Activated T-helper 2 cell treated with anti-CD3 and anti-CD28 coated beads, Interferon-gamma antibody, Interleukin-2, Interleukin-4, amounts not matched to agents 10 μg/mL and 5 μg/mL and 100 μg/mL, durations not matched to agents 14 hours and 24 hours and 36 hours (primary cell): ENCODE measurements around the gene PLEKHA5. TPM values are rescaled to one million over a fixed set of nuclear protein-coding genes. Genes with fewer than 3 reads are reported as not detected.
"Not testable (repeated sequence)": the region's sequence is repeated elsewhere in the genome, so short reads cannot be mapped to it uniquely, and the experiment has no call there.

ENCODE experiments used
- DNase-seq: peaks from one replicate; pipeline ENCODE4 v3.0.0; 2021; ENCODE audit warnings: low spot score
- H3K27ac Mint-ChIP-seq: one replicate; pipeline ENCODE4 v1.8.0; 2021; ENCODE audit warnings: mixed read lengths
- H3K27me3 Mint-ChIP-seq: one replicate; pipeline ENCODE4 v1.8.0; 2021; ENCODE audit warnings: low read depth, mixed read lengths
- H3K36me3 Mint-ChIP-seq: one replicate; pipeline ENCODE4 v1.8.0; 2021; ENCODE audit warnings: low read depth, mixed read lengths
- H3K4me1 Mint-ChIP-seq: one replicate; pipeline ENCODE4 v1.8.0; 2021; ENCODE audit warnings: low read depth, mixed read lengths
- H3K4me3 Mint-ChIP-seq: one replicate; pipeline ENCODE4 v1.8.0; 2021; ENCODE audit warnings: low read depth, mild to moderate bottlenecking, moderate library complexity, mixed read lengths
- H3K9me3 Mint-ChIP-seq: one replicate; pipeline ENCODE4 v1.8.0; 2021; ENCODE audit warnings: mixed read lengths
- intact Hi-C: fragments of 100-400 bp; cut with micrococcal nuclease; formaldehyde crosslinking; loops from one replicate; pipeline ENCODE4 v1.15.1; 2023
- total RNA-seq: library from RNA; stranded (reverse); gene quantifications from 2 replicates; pipeline ENCODE4 v1.2.3, GENCODE V29; 2022

The PLEKHA5 gene
- total RNA-seq, 1 donor from 2014 or later, result 3.2 TPM

DNA sequence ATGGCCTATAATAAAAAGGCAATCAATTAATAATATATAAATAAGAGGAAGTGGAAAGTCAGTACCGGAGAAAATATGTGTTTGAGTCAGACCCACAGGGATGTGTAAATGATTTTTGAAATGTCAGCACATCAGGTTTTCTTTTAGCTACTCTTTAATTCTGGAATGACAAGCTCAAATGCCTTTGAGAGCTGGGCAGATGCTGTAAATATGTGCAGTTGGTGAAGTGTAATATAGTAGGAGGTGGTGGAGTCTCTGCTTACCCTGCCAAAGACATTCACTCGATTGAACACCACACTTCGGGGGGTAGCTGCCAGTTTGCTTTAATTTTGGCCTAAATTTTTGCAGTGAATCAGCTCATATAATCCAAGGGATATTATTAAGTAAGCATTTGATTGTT, 93.0 kb downstream of the PLEKHA5 start:
- Mint-ChIP-seq H3K36me3 (no peaks in the 10 kb centered on the region), H3K27me3 (peaks cover 3% of the 10 kb centered on the region), H3K4me1 (peaks cover 1% of the 10 kb centered on the region), H3K9me3 (no peaks in the 10 kb centered on the region), H3K4me3 (no peak overlapping the region), H3K27ac (no peak overlapping the region)
- intact Hi-C loops, result no loop called here
- DNase-seq, result no peak

DNA sequence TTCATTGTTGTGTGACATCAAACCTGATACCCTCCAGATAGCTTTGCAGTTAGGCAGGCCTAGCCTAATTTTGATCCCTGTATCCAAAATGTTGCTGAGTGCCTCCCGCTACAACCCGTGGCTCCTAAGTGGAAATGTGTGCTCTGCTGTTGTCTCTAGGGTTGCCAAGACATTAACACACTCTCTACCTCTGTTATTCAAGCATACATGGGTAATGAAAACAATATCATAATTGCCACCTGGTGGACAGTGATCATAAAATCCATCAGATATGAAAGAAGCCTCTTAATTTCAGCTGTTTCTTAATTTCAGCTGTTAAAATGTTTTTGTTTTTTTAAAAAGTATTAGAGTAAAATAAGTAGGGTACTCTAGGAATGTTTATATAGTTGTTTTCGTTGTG, 93.5 kb downstream of the PLEKHA5 start:
- H3K4me1 Mint-ChIP-seq, result peaks cover 1% of the 10 kb centered on the region

DNA sequence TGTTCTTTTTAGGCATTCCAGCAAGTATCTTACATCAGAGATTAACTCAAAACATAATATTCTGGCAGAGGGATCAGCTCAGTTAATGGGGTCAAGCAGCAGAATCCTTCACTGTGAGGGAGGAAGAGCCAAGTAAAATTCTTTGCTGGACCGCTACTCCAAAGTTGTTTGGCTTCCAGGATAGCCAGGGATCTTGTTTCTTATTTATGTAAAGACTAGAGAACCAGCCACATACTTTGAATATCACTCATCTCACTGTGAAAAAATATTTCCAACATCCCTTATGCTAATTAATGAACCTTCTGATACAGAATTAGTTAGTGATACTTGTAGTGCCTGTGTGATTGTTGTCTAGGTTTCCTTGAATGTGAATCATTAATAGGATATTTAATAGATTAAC, 94.2 kb downstream of the PLEKHA5 start:
- Mint-ChIP-seq H3K9me3 (no peaks in the 10 kb centered on the region), H3K4me1 (peaks cover 1% of the 10 kb centered on the region), H3K36me3 (no peaks in the 10 kb centered on the region), H3K4me3 (no peak overlapping the region), H3K27me3 (peaks cover 3% of the 10 kb centered on the region), H3K27ac (no peak overlapping the region)
- intact Hi-C loops, result no loop called here
- no peak for DNase-seq

More for the DNA sequence above, 93.5 kb downstream of the PLEKHA5 start:
- no peaks in the 10 kb centered on the region for H3K36me3 Mint-ChIP-seq
- no peaks in the 10 kb centered on the region for H3K9me3 Mint-ChIP-seq
- H3K4me3 Mint-ChIP-seq, result no peak overlapping the region
- no peak for DNase-seq
- H3K27ac Mint-ChIP-seq, result no peak overlapping the region
- intact Hi-C loops, result no loop called here
- peaks cover 3% of the 10 kb centered on the region for H3K27me3 Mint-ChIP-seq

DNA sequence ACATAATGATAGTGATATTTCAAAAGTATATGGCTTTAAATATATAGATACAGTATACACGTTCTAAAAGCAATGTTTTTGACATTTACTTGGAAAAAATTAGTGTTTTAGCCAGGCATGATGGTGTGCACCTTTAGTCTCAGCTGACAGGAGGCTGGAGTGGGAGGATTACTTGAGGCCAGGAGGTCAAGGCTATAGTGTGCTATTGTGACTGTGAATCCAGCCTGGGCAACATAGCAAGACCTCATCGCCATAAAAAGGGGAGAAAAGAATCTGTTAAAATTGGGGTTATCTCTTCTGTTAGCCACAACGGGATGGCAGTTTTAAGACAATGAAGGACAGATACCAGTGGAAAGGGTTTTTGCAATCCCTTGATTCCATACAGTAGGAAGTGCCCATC, 95.2 kb downstream of the PLEKHA5 start:
- H3K9me3 Mint-ChIP-seq, result no peaks in the 10 kb centered on the region
- H3K27ac Mint-ChIP-seq, result no peak overlapping the region
- no peak for DNase-seq
- peaks cover 1% of the 10 kb centered on the region for H3K4me1 Mint-ChIP-seq
- no peak overlapping the region for H3K4me3 Mint-ChIP-seq
- no peaks in the 10 kb centered on the region for H3K36me3 Mint-ChIP-seq
- H3K27me3 Mint-ChIP-seq, result peaks cover 3% of the 10 kb centered on the region
- intact Hi-C loops, result no loop called here

DNA sequence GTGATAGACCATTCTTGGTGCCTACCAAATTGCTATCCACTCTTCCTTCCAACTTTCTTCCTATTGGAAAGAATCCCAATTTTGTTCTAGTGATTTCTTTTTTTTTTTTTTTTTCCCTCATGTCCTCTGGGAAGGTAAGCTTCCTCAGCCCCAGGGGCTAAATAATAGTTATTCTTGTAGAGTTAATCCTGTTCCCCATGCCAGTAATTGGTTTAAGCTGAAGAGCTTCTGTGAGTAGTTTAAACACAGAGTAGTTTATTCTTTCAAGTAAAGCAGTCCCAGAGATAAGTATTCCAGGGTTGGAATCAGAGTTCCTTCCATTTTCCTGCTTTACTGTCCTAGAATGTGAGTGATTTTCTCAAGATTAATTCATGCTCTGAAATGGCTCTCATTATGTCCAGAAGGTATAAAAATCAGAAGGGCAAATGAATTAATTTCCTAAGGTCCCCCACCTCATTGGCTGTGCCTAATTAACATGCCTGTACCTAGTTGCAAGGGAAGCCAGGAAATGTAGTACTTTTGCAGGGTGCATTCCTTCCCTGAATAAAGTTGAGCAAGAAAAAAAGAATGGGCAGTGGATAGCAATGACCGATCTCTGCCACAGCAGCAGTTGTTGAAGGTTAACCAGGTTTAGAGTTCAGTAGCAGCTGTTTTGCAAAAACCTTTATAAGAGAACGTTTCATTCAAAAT, 97.8 kb downstream of the PLEKHA5 start:
- intact Hi-C loops, result no loop called here
- no peak overlapping the region for H3K4me3 Mint-ChIP-seq
- H3K36me3 Mint-ChIP-seq, result no peaks in the 10 kb centered on the region
- no peaks in the 10 kb centered on the region for H3K9me3 Mint-ChIP-seq
- no peaks in the 10 kb centered on the region for H3K4me1 Mint-ChIP-seq
- H3K27ac Mint-ChIP-seq, result no peak overlapping the region
- H3K27me3 Mint-ChIP-seq, result peaks cover 3% of the 10 kb centered on the region
- no peak for DNase-seq

DNA sequence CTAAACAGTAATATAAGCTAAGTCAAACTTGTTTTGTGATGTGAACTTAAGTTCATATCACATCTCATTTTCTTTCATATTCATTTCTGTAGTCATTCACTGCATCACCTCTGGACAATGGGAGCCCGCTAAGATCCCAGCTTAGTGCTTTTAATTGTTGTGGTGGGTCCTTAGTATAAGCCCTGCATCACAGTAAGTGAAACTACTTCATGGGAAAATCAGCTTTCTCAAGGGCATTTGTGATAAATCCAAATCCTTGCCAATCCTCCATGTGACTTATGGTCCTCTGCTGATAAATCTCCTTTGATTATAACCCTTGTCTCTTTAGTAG, 98.3 kb downstream of the PLEKHA5 start:
- H3K36me3 Mint-ChIP-seq, result no peaks in the 10 kb centered on the region
- intact Hi-C loops, result no loop called here
- H3K4me3 Mint-ChIP-seq, result no peak overlapping the region
- peaks cover 3% of the 10 kb centered on the region for H3K27me3 Mint-ChIP-seq
- no peak overlapping the region for H3K27ac Mint-ChIP-seq
- no peak for DNase-seq
- no peaks in the 10 kb centered on the region for H3K9me3 Mint-ChIP-seq
- no peaks in the 10 kb centered on the region for H3K4me1 Mint-ChIP-seq

DNA sequence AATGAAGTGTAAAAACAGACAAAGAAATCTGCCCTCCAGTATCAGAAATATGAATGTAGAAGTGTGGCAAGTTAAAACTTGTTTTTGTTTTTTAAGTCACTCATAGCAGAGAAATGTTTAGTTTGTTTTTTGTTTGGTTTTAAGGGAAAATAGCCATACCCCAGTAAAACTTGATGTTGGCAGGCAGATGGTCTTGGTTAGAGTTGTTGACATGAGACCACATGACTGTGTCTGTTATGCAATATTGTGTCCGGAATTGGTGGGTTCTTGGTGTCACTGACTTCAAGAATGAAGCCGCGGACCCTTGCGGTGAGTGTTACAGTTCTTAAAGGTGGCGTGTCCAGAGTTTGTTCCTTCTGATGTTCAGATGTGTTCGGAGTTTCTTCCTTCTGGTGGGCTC, 99.5 kb downstream of the PLEKHA5 start:
- H3K36me3 Mint-ChIP-seq, DNase-seq, H3K27ac Mint-ChIP-seq, H3K4me1 Mint-ChIP-seq, intact Hi-C loops, H3K9me3 Mint-ChIP-seq, H3K4me3 Mint-ChIP-seq, H3K27me3 Mint-ChIP-seq: not testable (repeated sequence)

DNA sequence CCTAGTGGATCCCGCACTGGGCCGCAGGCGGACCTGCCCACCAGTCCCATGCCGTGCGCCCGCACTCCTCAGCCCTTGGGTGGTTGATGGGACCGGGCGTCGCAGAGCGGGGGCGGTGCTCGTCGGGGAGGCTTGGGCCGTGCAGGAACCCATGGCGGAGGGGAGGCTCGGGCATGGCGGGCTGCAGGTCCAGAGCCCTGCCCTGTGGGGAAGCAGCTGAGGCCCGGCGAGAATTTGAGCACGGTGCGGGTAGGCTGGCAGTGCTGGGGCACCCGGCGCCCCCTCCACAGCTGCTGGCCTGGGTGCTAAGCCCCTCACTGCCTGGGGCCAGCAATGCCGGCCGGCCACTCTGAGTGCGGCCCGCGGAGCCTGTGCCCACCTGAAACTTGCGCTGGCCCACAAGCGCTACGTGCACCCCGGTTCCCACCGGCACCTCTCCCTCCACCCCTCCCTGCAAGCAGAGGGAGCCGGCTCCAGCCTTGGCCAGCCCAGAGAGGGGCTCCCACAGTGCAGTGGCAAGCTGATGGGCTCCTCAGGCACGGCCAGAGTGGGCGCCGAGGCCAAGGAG, 100.8 kb downstream of the PLEKHA5 start:
- DNase-seq, result no peak
- no peak overlapping the region for H3K4me3 Mint-ChIP-seq
- intact Hi-C loops, result no loop called here
- no peaks in the 10 kb centered on the region for H3K9me3 Mint-ChIP-seq
- H3K4me1 Mint-ChIP-seq, result no peaks in the 10 kb centered on the region
- H3K36me3 Mint-ChIP-seq, result no peaks in the 10 kb centered on the region
- peaks cover 5% of the 10 kb centered on the region for H3K27me3 Mint-ChIP-seq
- H3K27ac Mint-ChIP-seq, result no peak overlapping the region

DNA sequence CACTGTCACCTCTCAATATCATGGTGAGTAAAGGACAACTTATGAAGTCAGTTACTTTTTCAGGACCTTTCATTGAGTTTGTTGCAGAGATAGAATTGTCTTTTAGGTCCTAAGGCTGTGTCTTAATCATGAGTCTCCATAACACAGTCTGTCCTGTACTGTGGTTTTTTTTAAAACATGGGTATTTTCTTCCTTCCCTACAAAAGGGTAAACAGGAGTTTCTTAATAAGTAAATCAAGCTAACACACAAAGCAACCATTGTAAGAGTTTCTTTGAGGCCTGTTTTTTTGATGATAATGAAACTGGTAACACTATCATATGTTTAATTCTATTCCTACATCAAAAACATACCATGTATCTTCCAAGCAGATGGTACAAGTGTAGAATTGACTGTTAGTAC, 101.4 kb downstream of the PLEKHA5 start:
- intact Hi-C loops, result no loop called here
- DNase-seq, result no peak
- no peak overlapping the region for H3K4me3 Mint-ChIP-seq
- H3K4me1 Mint-ChIP-seq, result no peaks in the 10 kb centered on the region
- H3K27ac Mint-ChIP-seq, result no peak overlapping the region
- H3K27me3 Mint-ChIP-seq, result peaks cover 5% of the 10 kb centered on the region
- H3K36me3 Mint-ChIP-seq, result no peaks in the 10 kb centered on the region
- H3K9me3 Mint-ChIP-seq, result no peaks in the 10 kb centered on the region

DNA sequence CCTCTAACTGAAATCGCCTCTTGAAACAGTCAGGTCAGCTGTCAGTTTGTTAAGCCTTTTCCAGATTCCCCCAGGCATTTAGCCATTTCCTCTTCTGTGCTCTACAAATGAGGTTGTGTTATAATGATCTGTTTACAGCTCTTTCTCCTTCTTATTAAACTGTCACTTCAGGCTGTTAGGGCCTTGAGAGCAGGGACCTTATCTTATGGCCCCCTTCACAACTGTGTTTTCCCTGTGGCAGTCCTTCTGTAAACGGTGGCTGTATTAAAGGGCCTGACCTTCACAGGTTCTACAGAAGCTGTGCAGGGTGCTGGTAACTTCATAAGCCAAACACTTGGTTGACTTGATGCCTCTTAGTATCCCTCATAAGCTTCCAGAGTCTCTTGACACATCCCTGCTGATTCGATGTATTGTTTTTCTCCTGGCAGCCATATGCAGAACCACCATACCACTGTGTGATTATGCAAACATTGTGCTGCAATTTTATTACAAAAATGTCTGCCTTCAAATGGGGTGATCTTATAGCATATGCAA, 104.7 kb downstream of the PLEKHA5 start:
- Mint-ChIP-seq H3K4me1 (peaks cover 1% of the 10 kb centered on the region), H3K9me3 (no peaks in the 10 kb centered on the region), H3K36me3 (no peaks in the 10 kb centered on the region), H3K27me3 (peaks cover 2% of the 10 kb centered on the region), H3K4me3 (no peak overlapping the region), H3K27ac (no peak overlapping the region)
- intact Hi-C loops, result no loop called here
- no peak for DNase-seq

DNA sequence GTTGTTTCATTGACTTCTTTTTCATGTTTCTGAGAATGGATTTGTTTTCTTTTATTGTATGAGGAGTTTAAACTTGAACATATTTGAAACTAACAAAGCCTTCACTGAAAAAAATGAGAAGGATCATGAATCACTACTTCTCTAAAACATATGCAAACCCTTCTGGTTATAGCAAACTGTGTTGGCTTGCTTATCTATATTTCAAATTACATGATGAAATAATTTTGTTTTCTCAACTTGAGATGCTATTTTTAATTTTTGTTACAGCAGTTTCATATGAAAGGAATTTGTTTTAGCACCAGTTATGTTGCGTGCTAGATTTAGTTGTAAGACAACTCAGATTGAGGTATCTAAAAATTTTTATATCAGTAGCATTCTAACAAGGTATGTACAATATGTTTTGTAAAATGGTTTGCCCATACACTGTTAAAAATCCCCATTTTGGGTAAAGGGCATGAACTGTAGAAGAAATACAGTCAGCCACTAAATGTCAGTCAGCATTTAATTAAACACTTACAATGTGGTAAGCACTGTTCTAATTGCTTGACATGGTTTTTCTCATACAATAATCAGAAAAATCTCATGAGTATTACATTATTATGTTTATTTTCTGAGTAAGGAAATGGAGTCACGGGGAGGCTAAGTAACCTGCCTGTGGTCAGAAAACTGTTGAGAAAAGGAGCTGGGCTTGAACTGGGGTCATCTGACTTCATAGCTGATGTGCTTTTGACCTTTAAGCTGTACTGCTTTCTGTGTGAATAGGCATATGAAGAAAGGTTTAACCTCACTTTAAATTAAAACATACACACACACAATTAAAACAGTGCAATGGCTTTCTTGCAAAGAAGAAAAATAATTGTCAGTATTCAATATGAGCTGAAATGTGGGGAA, 105.7 kb downstream of the PLEKHA5 start:
- Mint-ChIP-seq H3K4me1 (peaks cover 1% of the 10 kb centered on the region), H3K36me3 (no peaks in the 10 kb centered on the region), H3K27ac (no peak overlapping the region), H3K4me3 (no peak overlapping the region), H3K27me3 (peaks cover 2% of the 10 kb centered on the region), H3K9me3 (no peaks in the 10 kb centered on the region)
- intact Hi-C loops, result no loop called here
- no peak for DNase-seq

DNA sequence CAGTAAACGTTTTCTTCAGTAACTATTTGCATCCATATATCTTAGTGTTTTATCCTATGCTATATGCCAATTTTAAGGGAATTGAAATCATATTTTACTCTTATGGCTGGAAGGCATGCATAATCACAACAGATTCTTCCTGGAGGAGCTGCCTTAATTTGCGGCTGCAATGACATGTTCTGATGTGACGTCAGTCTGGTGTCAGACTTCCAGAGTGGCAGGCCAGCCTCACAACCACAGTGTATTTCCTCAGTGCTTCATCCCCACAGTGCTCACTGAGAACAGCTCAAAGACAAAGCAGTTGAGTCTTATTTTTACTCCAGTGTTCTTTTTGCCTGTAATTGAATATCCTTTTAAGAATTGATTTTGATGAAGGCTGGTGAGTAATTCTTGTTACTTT, 107.1 kb downstream of the PLEKHA5 start:
- no peak for DNase-seq
- intact Hi-C loops, result no loop called here
- H3K4me1 Mint-ChIP-seq, result peaks cover 1% of the 10 kb centered on the region
- no peak overlapping the region for H3K27ac Mint-ChIP-seq
- H3K36me3 Mint-ChIP-seq, result no peaks in the 10 kb centered on the region
- H3K9me3 Mint-ChIP-seq, result no peaks in the 10 kb centered on the region
- H3K4me3 Mint-ChIP-seq, result no peak overlapping the region
- H3K27me3 Mint-ChIP-seq, result peaks cover 2% of the 10 kb centered on the region

DNA sequence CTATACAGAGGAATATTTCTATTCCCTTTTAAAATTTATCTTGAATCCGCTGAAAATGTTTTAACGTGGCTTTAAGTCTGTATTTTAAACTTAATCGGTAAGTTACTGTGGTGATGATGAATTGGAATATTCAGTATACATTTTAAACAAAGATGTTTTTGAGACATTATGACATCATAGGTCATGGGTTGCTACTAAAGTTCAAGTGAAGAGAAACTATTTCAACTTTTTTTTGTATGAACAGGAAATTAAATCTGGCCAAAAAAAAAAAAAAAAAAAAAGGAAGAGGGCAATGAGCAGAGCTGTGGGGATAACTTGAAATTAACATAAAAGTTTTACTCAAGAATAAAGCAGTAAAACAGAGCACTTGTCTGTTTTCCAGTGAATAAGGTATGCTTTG, 109.0 kb downstream of the PLEKHA5 start:
- Mint-ChIP-seq H3K9me3 (no peaks in the 10 kb centered on the region), H3K36me3 (no peaks in the 10 kb centered on the region), H3K4me3 (no peak overlapping the region), H3K27ac (no peak overlapping the region), H3K4me1 (peaks cover 1% of the 10 kb centered on the region), H3K27me3 (peaks cover 8% of the 10 kb centered on the region)
- DNase-seq, result no peak
- intact Hi-C loops, result no loop called here
